ENCODE results near the gene MXD1.

MXD1 gene

GRCh38 chr2:69945441-69945840 is 30.5 kb downstream of the MXD1 start:
- Histone ChIP-seq H3F3A (ENCODE audit: insufficient read depth, low read length) (no peaks in the 10 kb centered on the region), H3K4me2 (ENCODE audit: low read depth, low read length) (no peak overlapping the region), H3K36me3 (replicated peaks; ENCODE audit: insufficient read depth, low read length) (no peaks in the 10 kb centered on the region), H4K20me1 (ENCODE audit: insufficient read depth, low read length) (no peaks in the 10 kb centered on the region), H3K27me3 (replicated peaks; ENCODE audit: insufficient read depth, low read length) (no peaks in the 10 kb centered on the region), H3K4me1 (ENCODE audit: low read length) (peaks cover 17% of the 10 kb centered on the region), H3K79me2 (ENCODE audit: low read length) (no peaks in the 10 kb centered on the region), H3K4me3 (ENCODE audit: low read length) (no peak overlapping the region), H3K9me2 (replicated peaks; ENCODE audit: insufficient read depth, low read length) (no peaks in the 10 kb centered on the region), H3K9ac (ENCODE audit: low read length) (no peak overlapping the region), H2AFZ (ENCODE audit: low read length) (no peak overlapping the region), H3K27ac (ENCODE audit: low read length) (no peak overlapping the region), H3K9me3 (replicated peaks; ENCODE audit: insufficient read depth, low read length) (no peaks in the 10 kb centered on the region)
- TF ChIP-seq CTCF (IDR thresholded peaks at IDR 0.05; ENCODE audit: low read length) (no peak), EZH2 (optimal IDR thresholded peaks at IDR 0.05; ENCODE audit: low read depth, low read length) (no peak), EZH2phosphoT487 (IDR thresholded peaks at IDR 0.05; ENCODE audit: low read length) (no peak)
- DNase-seq: no peak

- no peaks in the 10 kb centered on the region for H3K79me2 ChIP-seq (ENCODE audit: low read length)
- H3K4me2 ChIP-seq (ENCODE audit: low read depth, low read length): peak overlapping the region; percentile 51; the same call in 1 of the 2 replicates
- H3F3A ChIP-seq (ENCODE audit: insufficient read depth, low read length): no peaks in the 10 kb centered on the region
- no peaks in the 10 kb centered on the region for H3K9me3 ChIP-seq (replicated peaks; ENCODE audit: insufficient read depth, low read length)
- H3K9me2 ChIP-seq (replicated peaks; ENCODE audit: insufficient read depth, low read length): no peaks in the 10 kb centered on the region
- H3K4me3 ChIP-seq (ENCODE audit: low read length): no peak overlapping the region
- 0 out of 2 replicates have a peak overlapping the region, but pooled peaks have one; percentile 53 for H2AFZ ChIP-seq (ENCODE audit: low read length)
- no peak for TF ChIP-seq EZH2phosphoT487 (IDR thresholded peaks at IDR 0.05; ENCODE audit: low read length)
- TF ChIP-seq CTCF (IDR thresholded peaks at IDR 0.05; ENCODE audit: low read length): no peak
- no peak for TF ChIP-seq EZH2 (optimal IDR thresholded peaks at IDR 0.05; ENCODE audit: low read depth, low read length)
- no peak for DNase-seq
- no peak overlapping the region; the same call in 1 of the 2 replicates for H3K27ac ChIP-seq (ENCODE audit: low read length)
- no peaks in the 10 kb centered on the region for H3K27me3 ChIP-seq (replicated peaks; ENCODE audit: insufficient read depth, low read length)
- H4K20me1 ChIP-seq (ENCODE audit: insufficient read depth, low read length): no peaks in the 10 kb centered on the region
- H3K9ac ChIP-seq (ENCODE audit: low read length): no peak overlapping the region
- no peaks in the 10 kb centered on the region for H3K36me3 ChIP-seq (replicated peaks; ENCODE audit: insufficient read depth, low read length)
- peaks cover 17% of the 10 kb centered on the region for H3K4me1 ChIP-seq (ENCODE audit: low read length)
Measured at GRCh38 chr2:69945941-69946340, 31.0 kb downstream of the MXD1 start.

- Histone ChIP-seq H3K9me2 (replicated peaks; ENCODE audit: insufficient read depth, low read length) (no peaks in the 10 kb centered on the region), H3K27ac (ENCODE audit: low read length) (peak overlapping the region; percentile 37; the same call in 1 of the 2 replicates), H3F3A (ENCODE audit: insufficient read depth, low read length) (no peaks in the 10 kb centered on the region), H3K79me2 (ENCODE audit: low read length) (no peaks in the 10 kb centered on the region), H3K27me3 (replicated peaks; ENCODE audit: insufficient read depth, low read length) (no peaks in the 10 kb centered on the region), H3K4me2 (ENCODE audit: low read depth, low read length) (peak overlapping the region; percentile 51), H3K4me3 (ENCODE audit: low read length) (no peak overlapping the region), H2AFZ (ENCODE audit: low read length) (peak overlapping the region; percentile 53), H4K20me1 (ENCODE audit: insufficient read depth, low read length) (no peaks in the 10 kb centered on the region), H3K9ac (ENCODE audit: low read length) (peak overlapping the region; percentile 19; the same call in 1 of the 2 replicates), H3K9me3 (replicated peaks; ENCODE audit: insufficient read depth, low read length) (no peaks in the 10 kb centered on the region), H3K4me1 (ENCODE audit: low read length) (peaks cover 17% of the 10 kb centered on the region), H3K36me3 (replicated peaks; ENCODE audit: insufficient read depth, low read length) (no peaks in the 10 kb centered on the region)
- TF ChIP-seq EZH2 (optimal IDR thresholded peaks at IDR 0.05; ENCODE audit: low read depth, low read length): no peak
- peak; percentile 57 for DNase-seq
Measured at GRCh38 chr2:69946351-69947324, 31.7 kb downstream of the MXD1 start.

Measured in MM.1S (cell line).